NB4 (cell line): ENCODE measurements around the gene RELL1.

Experiments used
- MYC ChIP-seq: IDR thresholded peaks from 2 replicates; pipeline ENCODE4 v1.6.1; 2011; ENCODE audit warnings: low read depth, low read length
- POLR2A ChIP-seq: IDR thresholded peaks from 2 replicates; pipeline ENCODE4 v1.6.1; 2011; ENCODE audit warnings: mild to moderate bottlenecking; ENCODE audit not compliant: insufficient read length; ENCODE audit errors: extremely low read depth
- TF ChIP-seq, protein P1 (sequence below): IDR thresholded peaks from one replicate; pipeline ENCODE4 v1.5.1; 2012; ENCODE audit warnings: low read depth, low read length

DNA sequence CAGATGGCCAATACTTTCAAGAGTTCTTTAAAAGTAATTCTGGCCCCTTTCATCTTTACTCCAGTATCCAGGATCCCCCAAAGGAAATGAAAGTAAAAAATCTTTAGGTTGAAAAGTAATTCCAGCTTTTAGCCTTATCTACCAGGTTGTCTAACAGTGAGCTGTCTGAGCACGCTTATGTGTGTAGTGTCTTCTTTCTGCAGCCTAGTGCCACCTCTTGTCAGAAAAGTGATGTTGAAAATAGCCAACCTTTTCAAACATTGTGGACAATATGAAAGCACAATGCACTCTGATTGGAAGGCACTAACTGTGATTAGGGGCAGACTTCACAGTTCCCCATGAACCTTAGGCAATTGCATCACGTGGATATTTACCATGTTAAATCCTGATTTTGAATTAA, 92.1 kb downstream of the RELL1 start:
- TF ChIP-seq, protein P1, sequence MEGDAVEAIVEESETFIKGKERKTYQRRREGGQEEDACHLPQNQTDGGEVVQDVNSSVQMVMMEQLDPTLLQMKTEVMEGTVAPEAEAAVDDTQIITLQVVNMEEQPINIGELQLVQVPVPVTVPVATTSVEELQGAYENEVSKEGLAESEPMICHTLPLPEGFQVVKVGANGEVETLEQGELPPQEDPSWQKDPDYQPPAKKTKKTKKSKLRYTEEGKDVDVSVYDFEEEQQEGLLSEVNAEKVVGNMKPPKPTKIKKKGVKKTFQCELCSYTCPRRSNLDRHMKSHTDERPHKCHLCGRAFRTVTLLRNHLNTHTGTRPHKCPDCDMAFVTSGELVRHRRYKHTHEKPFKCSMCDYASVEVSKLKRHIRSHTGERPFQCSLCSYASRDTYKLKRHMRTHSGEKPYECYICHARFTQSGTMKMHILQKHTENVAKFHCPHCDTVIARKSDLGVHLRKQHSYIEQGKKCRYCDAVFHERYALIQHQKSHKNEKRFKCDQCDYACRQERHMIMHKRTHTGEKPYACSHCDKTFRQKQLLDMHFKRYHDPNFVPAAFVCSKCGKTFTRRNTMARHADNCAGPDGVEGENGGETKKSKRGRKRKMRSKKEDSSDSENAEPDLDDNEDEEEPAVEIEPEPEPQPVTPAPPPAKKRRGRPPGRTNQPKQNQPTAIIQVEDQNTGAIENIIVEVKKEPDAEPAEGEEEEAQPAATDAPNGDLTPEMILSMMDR, result no peak
- TF ChIP-seq MYC, result no peak
- no peak for TF ChIP-seq POLR2A
